Measurements from ENCODE around the gene PRR5.
"Not testable (repeated sequence)": the region's sequence is repeated elsewhere in the genome, so short reads cannot be mapped to it uniquely, and the experiment has no call there.

PRR5 gene, protein sequence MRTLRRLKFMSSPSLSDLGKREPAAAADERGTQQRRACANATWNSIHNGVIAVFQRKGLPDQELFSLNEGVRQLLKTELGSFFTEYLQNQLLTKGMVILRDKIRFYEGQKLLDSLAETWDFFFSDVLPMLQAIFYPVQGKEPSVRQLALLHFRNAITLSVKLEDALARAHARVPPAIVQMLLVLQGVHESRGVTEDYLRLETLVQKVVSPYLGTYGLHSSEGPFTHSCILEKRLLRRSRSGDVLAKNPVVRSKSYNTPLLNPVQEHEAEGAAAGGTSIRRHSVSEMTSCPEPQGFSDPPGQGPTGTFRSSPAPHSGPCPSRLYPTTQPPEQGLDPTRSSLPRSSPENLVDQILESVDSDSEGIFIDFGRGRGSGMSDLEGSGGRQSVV

DNA sequence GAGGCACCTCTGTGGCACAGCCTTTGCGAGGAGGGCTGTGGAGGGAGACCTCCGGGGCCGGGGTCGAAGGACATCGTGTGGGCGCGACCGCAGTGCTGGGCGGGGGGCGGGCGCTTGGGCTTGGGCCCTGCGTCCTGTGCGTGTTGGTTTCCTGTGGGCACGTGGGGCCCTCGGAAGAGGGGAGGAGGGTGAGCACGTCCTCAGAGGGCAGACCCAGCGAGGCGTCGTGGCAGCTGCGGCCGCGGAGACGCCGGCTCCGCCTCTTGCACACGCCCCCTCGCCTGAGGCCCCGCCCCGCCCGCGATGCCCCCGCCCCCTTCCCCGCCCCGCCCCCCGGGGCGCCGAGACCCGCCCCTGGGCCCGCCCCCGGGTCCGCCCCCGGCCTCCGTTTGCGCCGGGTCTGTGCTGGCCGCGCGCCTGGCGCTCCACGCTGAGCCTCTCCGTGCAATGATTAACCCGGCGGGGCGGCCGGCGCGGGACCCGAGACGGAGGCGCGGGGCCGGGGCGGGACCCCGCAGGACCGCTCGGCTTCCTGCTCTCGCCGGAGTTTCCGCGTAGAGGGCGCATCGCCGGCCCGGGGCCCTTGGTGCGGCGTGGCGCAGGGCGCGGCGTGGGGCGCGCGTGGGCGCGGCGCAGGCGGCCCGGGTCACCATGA is at the start of gene PRR5:
Gene PRR5 (plus strand): TSS at position 381 of the 655 bp plus-strand sequence. CDS start 271 bp downstream, at position 652.
- TF ChIP-seq, protein P1, sequence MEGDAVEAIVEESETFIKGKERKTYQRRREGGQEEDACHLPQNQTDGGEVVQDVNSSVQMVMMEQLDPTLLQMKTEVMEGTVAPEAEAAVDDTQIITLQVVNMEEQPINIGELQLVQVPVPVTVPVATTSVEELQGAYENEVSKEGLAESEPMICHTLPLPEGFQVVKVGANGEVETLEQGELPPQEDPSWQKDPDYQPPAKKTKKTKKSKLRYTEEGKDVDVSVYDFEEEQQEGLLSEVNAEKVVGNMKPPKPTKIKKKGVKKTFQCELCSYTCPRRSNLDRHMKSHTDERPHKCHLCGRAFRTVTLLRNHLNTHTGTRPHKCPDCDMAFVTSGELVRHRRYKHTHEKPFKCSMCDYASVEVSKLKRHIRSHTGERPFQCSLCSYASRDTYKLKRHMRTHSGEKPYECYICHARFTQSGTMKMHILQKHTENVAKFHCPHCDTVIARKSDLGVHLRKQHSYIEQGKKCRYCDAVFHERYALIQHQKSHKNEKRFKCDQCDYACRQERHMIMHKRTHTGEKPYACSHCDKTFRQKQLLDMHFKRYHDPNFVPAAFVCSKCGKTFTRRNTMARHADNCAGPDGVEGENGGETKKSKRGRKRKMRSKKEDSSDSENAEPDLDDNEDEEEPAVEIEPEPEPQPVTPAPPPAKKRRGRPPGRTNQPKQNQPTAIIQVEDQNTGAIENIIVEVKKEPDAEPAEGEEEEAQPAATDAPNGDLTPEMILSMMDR (IDR thresholded peaks at IDR 0.05; ENCODE audit: low read depth, low read length, missing control alignments), result no peak

DNA sequence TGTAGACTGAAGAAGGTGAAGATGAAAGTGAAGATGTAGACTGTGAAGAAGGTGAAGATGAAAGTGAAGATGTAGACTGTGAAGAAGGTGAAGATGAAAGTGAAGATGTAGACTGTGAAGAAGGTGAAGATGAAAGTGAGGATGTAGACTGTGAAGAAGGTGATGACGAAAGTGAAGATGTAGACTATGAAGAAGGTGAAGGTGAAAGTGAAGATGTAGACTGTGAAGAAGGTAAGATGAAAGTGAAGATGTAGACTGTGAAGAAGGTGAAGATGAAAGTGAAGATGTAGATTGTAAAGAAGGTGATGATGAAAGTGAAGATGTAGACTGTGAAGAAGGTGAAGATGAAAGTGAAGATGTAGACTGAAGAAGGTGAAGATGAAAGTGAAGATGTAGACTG is 49.1 kb upstream of the PRR5 start:
- DNase-seq (ENCODE audit: extremely low read depth, low read depth); H3K4me3 ChIP-seq (replicated peaks; ENCODE audit: low read depth, low read length): not testable (repeated sequence)

More for the DNA sequence above, at the start of gene PRR5:
- H3K4me3 ChIP-seq (replicated peaks; ENCODE audit: low read depth, low read length), result peak within 1 kb of the TSS; percentile 72
- DNase-seq (ENCODE audit: extremely low read depth, low read depth), result peak; percentile 56

DNA sequence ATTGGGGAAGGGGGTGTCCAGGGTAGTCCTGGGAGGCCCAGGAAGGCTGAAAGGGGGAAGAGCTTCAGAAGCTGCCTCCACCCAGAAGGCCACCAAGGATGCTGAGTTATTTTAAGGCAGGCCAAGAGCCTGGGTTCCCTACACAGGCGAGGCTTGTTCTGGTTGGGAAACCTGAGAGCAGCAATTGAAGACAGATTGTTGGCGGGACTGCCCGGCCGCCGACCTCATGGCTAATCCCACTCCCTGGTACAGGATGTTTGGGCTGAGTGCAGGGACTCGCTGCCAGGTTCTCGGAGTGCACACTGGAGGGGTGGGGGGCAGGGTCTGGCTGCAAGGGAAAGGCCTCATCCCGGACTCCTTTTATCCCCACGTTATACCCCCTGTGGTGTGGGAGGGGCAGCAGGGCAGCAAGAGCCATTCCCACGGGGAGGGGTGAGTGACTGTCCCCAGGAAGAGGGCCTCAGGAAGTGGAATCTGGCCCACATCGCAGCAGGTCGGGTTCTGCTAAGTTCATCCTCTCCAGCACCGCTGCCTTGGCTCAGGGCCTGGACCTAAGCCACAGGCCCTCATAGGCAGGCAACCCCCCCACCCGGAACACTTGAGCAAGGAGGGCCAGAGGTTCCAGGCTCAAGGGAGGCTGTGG is 43.6 kb upstream of the PRR5 start:
- no peak overlapping the region for H3K4me3 ChIP-seq (replicated peaks; ENCODE audit: low read depth, low read length)
- TF ChIP-seq, protein P1 (IDR thresholded peaks at IDR 0.05; ENCODE audit: low read depth, low read length, missing control alignments), result no peak
- DNase-seq (ENCODE audit: extremely low read depth, low read depth), result no peak

DNA sequence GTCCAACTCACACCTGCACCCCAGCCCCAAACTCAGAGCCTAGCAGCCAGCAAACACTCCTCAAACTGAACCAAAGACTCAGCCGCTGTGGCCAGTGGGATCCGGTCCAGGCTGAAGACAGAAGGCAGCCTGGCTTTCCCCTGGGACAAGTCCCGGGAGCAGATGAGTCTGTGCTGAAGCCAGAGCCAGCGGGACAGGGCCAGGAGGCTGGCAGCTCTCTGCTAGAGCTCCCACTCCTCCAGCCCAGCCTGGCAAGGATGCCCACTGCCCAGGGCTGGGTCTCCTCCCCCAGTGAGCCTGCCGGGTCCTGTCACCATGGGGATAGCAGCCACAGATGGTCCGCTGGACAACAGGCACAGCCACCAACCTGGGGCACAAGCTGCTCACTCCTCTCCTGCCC is 42.9 kb upstream of the PRR5 start:
- no peak overlapping the region for H3K4me3 ChIP-seq (replicated peaks; ENCODE audit: low read depth, low read length)
- DNase-seq (ENCODE audit: extremely low read depth, low read depth), result no peak
- TF ChIP-seq, protein P1 (IDR thresholded peaks at IDR 0.05; ENCODE audit: low read depth, low read length, missing control alignments), result no peak

DNA sequence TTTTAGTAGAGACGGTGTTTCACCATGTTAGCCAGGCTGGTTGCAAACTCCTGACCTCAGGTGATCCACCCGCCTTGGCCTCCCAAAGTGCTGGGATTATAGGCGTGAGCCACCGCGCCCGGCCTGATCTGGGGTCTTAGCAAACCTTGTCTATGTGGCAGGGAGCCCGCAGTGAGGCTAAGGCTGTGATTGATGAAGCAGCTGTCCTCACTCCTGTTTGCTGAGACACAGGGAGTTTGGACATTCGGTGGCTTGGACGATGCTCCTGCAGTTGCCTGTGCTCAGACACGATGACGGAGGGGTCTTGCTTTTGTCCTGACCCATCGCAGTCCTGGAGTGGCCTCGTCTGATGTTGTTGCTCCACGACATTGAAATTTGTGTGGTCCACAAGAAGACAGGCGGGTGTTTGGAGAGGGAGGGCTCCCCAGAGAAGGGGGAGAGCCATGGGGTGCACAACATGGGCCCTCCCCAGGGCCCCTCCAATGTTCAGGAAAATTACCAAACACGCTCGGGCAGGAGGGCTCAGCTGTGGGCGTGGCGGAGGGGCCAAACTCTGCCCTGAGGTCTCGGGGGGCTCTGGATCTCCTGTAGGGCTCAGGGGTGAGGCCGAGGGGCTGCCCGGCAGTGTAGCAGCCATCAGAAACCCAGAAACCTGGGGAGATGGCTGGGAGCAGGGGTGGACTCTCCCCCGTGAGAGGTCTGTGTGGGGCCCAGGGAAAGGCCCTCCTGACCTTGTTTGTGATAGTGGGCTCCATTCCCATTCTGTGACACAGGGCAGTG is 41.8 kb upstream of the PRR5 start:
- no peak overlapping the region for H3K4me3 ChIP-seq (replicated peaks; ENCODE audit: low read depth, low read length)
- DNase-seq (ENCODE audit: extremely low read depth, low read depth), result no peak
- TF ChIP-seq, protein P1 (IDR thresholded peaks at IDR 0.05; ENCODE audit: low read depth, low read length, missing control alignments), result no peak

DNA sequence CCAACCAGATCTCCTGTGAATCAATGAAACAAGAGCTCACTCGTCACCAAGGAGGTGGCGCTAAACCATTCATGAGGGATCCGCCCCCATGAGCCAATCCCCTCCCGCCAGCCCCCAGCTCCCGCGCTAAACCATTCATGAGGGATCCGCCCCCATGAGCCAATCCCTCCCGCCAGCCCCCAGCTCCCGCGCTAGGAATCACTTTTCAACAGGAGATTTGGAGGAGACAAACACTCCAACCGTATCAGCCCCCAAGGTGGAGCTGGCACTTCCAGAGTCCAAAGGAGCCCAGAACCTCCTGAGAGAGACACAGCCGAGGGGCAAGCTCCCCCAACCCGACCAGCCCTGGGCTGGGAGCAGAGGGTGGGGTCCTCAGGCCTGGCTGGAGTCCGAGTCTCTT is 40.9 kb upstream of the PRR5 start:
- no peak overlapping the region for H3K4me3 ChIP-seq (replicated peaks; ENCODE audit: low read depth, low read length)
- TF ChIP-seq, protein P1 (IDR thresholded peaks at IDR 0.05; ENCODE audit: low read depth, low read length, missing control alignments), result no peak
- no peak for DNase-seq (ENCODE audit: extremely low read depth, low read depth)
